ENCODE data around the gene FGF8.

GRCh38 chr10:101748496-101748895 lies 27.4 kb downstream of the FGF8 start:
- TF ChIP-seq POLR2A (IDR thresholded peaks at IDR 0.05; ENCODE audit: extremely low read depth, insufficient read length) (no peak), CTCF (IDR thresholded peaks at IDR 0.05; ENCODE audit: low read depth, low read length) (no peak), MYC (IDR thresholded peaks at IDR 0.05; ENCODE audit: low read depth, low read length) (no peak)

Measured in NB4 (cell line).